GM12878 (cell line): ENCODE results near the gene WNT16. TPM values are rescaled to one million over a fixed set of nuclear protein-coding genes. Genes with fewer than 3 reads are reported as not detected.

Experiments used
- ATAC-seq: fragments of 200-7000 bp; cut with Tn5 transposase; 3 replicates; pipeline ENCODE4 v1.9.1; 2020; ENCODE audit warnings: mild to moderate bottlenecking, moderate library complexity
- BruUV-seq: library from RNA; stranded (reverse); fragments of 400-500 nt; replicated peaks from 2 replicates; lab custom pipeline; 2021; lab: Mats Ljungman, UMichigan
- CTCF ChIA-PET: fragments of 300-600 bp; sonication (Branson Sonifier 250); formaldehyde crosslinking; extraction: SDS; loops from one replicate; lab custom pipeline; 2021; ENCODE audit warnings: inconsistent platforms; lab: Yijun Ruan, JAX
- POLR2A ChIA-PET: fragments of 350-600 bp; formaldehyde crosslinking; extraction: SDS; loops from one replicate; lab custom pipeline; 2021; ENCODE audit warnings: inconsistent platforms; lab: Charles Lee
- RAD21 ChIA-PET: fragments of 300-600 bp; sonication (Branson Sonifier 250); formaldehyde crosslinking; loops from one replicate; lab custom pipeline; 2023; ENCODE audit warnings: antibody characterized with exemption; ENCODE audit not compliant: unreplicated experiment; lab: Charles Lee
- SMC1A ChIA-PET: fragments of 300-600 bp; sonication (Branson Sonifier 250); formaldehyde crosslinking; loops from one replicate; lab custom pipeline; 2023; ENCODE audit not compliant: unreplicated experiment, uncharacterized antibody; lab: Charles Lee
- DNase-seq: peaks from one replicate; pipeline ENCODE4 v3.0.0-alpha.2; 2011; ENCODE audit warnings: low read depth, low spot score
- FAIRE-seq: peaks from 3 replicates; lab custom pipeline; 2011; peaks lifted over from hg19 to GRCh38; lab: Jason Lieb, UNC
- H2AFZ ChIP-seq: 2 replicates; pipeline ENCODE4 v1.6.0; 2011; ENCODE audit warnings: low read depth, low read length, control low read depth; ENCODE audit not compliant: control insufficient read depth
- H3K27ac ChIP-seq: 2 replicates; pipeline ENCODE4 v1.5.1; 2011; ENCODE audit warnings: control low read depth; ENCODE audit not compliant: control insufficient read depth, insufficient read depth
- H3K27me3 ChIP-seq, 2 experiments: replicated peaks in 1 of 2; 2 replicates each; pipeline versions ENCODE4 v1.6.0 to v1.6.1; 2011; ENCODE audit warnings: low read length in 1 of 2; ENCODE audit not compliant: control insufficient read depth in 2 of 2, insufficient read depth in 2 of 2
- H3K36me3 ChIP-seq, 2 experiments: 2 replicates each; pipeline ENCODE4 v1.5.1; 2011; ENCODE audit warnings: low read length in 1 of 2; ENCODE audit not compliant: control insufficient read depth in 2 of 2, insufficient read depth in 2 of 2
- H3K4me1 ChIP-seq: 2 replicates; pipeline ENCODE4 v1.6.1; 2011; ENCODE audit warnings: mild to moderate bottlenecking, low read length, moderate library complexity, mixed read lengths; ENCODE audit not compliant: control insufficient read depth, insufficient read depth
- H3K4me2 ChIP-seq: 2 replicates; pipeline ENCODE4 v1.6.0; 2011; ENCODE audit warnings: control low read depth; ENCODE audit not compliant: control insufficient read depth, insufficient read depth
- H3K4me3 ChIP-seq: fragments of 200-600 bp; sonication (generic); 2 replicates; pipeline ENCODE4 v1.5.1; 2016
- H3K79me2 ChIP-seq: 2 replicates; pipeline ENCODE4 v1.6.0; 2011; ENCODE audit warnings: low read length; ENCODE audit not compliant: control insufficient read depth, insufficient read depth
- H3K9ac ChIP-seq: 2 replicates; pipeline ENCODE4 v1.8.0; 2011; ENCODE audit warnings: low read length, control low read depth, mixed read lengths; ENCODE audit not compliant: control insufficient read depth, insufficient read depth
- H3K9me3 ChIP-seq: replicated peaks from 3 replicates; pipeline ENCODE4 v1.5.1; 2011; ENCODE audit warnings: mild to moderate bottlenecking, low read length; ENCODE audit not compliant: control insufficient read depth, insufficient read depth
- H4K20me1 ChIP-seq: 2 replicates; pipeline ENCODE4 v1.6.0; 2011; ENCODE audit not compliant: control insufficient read depth, insufficient read depth
- EP300 ChIP-seq, 2 experiments: fragments of 150-350 bp in 1 of 2; IDR thresholded peaks; 2 replicates each; pipeline ENCODE4 v1.6.1; 2011 to 2012; ENCODE audit warnings: low read depth in 2 of 2, low read length in 2 of 2, borderline replicate concordance in 1 of 2, improper control_type of control experiment in 1 of 2, inconsistent platforms in 1 of 2; ENCODE audit not compliant: control insufficient read depth in 1 of 2
- IKZF1 ChIP-seq: fragments of 450-650 bp; conservative IDR thresholded peaks from 2 replicates; pipeline ENCODE4 v1.6.1; 2017; ENCODE audit warnings: antibody characterized with exemption, mild to moderate bottlenecking
- IKZF2 ChIP-seq, 2 experiments: fragments of 450-650 bp; IDR thresholded peaks; 2 replicates each; pipeline ENCODE4 v1.6.1; 2017; ENCODE audit warnings: mild to moderate bottlenecking in 2 of 2, moderate library complexity in 2 of 2
- MEF2A ChIP-seq: IDR thresholded peaks from 2 replicates; pipeline ENCODE4 v1.6.1; 2011; ENCODE audit warnings: low read depth, mild to moderate bottlenecking, low read length, moderate library complexity; ENCODE audit not compliant: insufficient read depth
- MTA2 ChIP-seq: fragments of 450-650 bp; IDR thresholded peaks from 2 replicates; pipeline ENCODE4 v1.6.1; 2016; ENCODE audit warnings: low read depth, mild to moderate bottlenecking, moderate library complexity
- MYC ChIP-seq: IDR thresholded peaks from 2 replicates; pipeline ENCODE4 v1.6.1; 2011; ENCODE audit warnings: mild to moderate bottlenecking, low read length, moderate library complexity, inconsistent platforms; ENCODE audit not compliant: insufficient read depth, insufficient replicate concordance, insufficient read length, severe bottlenecking
- NFYB ChIP-seq: IDR thresholded peaks from 2 replicates; pipeline ENCODE4 v1.6.1; 2011; ENCODE audit warnings: low read depth, mild to moderate bottlenecking, low read length, improper control_type of control experiment, moderate library complexity; ENCODE audit not compliant: insufficient read depth
- NR2C2 ChIP-seq: IDR thresholded peaks from 2 replicates; pipeline ENCODE4 v1.6.1; 2011; ENCODE audit warnings: borderline replicate concordance, low read depth; ENCODE audit not compliant: control insufficient read depth, insufficient read length
- SMC3 ChIP-seq: IDR thresholded peaks from 2 replicates; pipeline ENCODE4 v1.6.1; 2011; ENCODE audit warnings: low read length, improper control_type of control experiment, borderline replicate concordance
- SRF ChIP-seq, 2 experiments: IDR thresholded peaks; 2 replicates each; pipeline ENCODE4 v1.6.1; 2011; ENCODE audit warnings: low read depth in 2 of 2, low read length in 2 of 2, mild to moderate bottlenecking in 1 of 2, moderate library complexity in 1 of 2
- SUPT20H ChIP-seq: IDR thresholded peaks from 2 replicates; pipeline ENCODE4 v1.6.1; 2011; ENCODE audit warnings: low read depth, mild to moderate bottlenecking, low read length, moderate library complexity, borderline replicate concordance; ENCODE audit not compliant: control insufficient read depth
- ZBED1 ChIP-seq: IDR thresholded peaks from 2 replicates; pipeline ENCODE4 v1.6.1; 2016; ENCODE audit warnings: borderline replicate concordance
- WGBS: methylation state at CpG from one replicate; pipeline ENCODE4 v1.1.6; 2016; ENCODE audit warnings: low lambda C conversion rate; ENCODE audit not compliant: insufficient replicate concordance, insufficient coverage; ENCODE audit errors: missing lambda C conversion rate; 5-methylcytosine and 5-hydroxymethylcytosine counted together
- in situ Hi-C: fragments of 300-500 bp; cut with MboI; formaldehyde crosslinking; loops from 9 replicates; pipeline ENCODE4 v1.14.3; 2018; ENCODE audit warnings: mixed read lengths
- intact Hi-C: fragments of 100-400 bp; cut with micrococcal nuclease; formaldehyde crosslinking; loops from one replicate; pipeline ENCODE4 v1.14.2; 2022; ENCODE audit not compliant: unreplicated experiment
- polyA plus RNA-seq, 11 experiments: library from polyadenylated mRNA; depleted of rRNA in 4 of 11; unstranded in 6 of 11; stranded (reverse) in 5 of 11; fragments of >200 nt; fragmentation: Nextera tagmentation in 4 of 11; fragmentation: Illumina TruSeq in 1 of 11; extraction: Ambion mirVana in 4 of 11; extraction: Trizol in 1 of 11; gene quantifications; 1 replicate in 1 of 11; 2 replicates in 10 of 11; pipeline versions ENCODE4 v1.2.1 to v1.2.3, GENCODE V29; 2011 to 2016; ENCODE audit warnings: inconsistent platforms in 2 of 11, missing spikeins in 2 of 11, low read depth in 1 of 11
- total RNA-seq, 4 experiments: library from RNA; depleted of rRNA in 3 of 4; stranded (reverse); fragments of >200 nt in 3 of 4; fragmentation: Illumina TruSeq in 1 of 4; extraction: Trizol in 1 of 4; gene quantifications; 2 replicates each; pipeline versions ENCODE4 v1.2.1 to v1.2.3, GENCODE V29; 2013 to 2021
- TF ChIP-seq, protein P1 (sequence below): fragments of 150-350 bp; IDR thresholded peaks from 2 replicates; pipeline ENCODE4 v1.6.1; 2016; ENCODE audit warnings: low read depth, low read length
- TF ChIP-seq, protein P2 (sequence below): IDR thresholded peaks from 2 replicates; pipeline ENCODE4 v1.6.1; 2011; ENCODE audit warnings: mild to moderate bottlenecking, low read depth, low read length, moderate library complexity; ENCODE audit not compliant: insufficient replicate concordance
- TF ChIP-seq, protein P3 (sequence below): fragments of 450-650 bp; formaldehyde crosslinking; IDR thresholded peaks from 2 replicates; pipeline ENCODE4 v1.4.0; 2022; ENCODE audit warnings: mild to moderate bottlenecking, moderate library complexity

WNT16 gene
- total and polyA plus RNA-seq, 10 of the 15 experiments (the other 5 are each of a cell fraction or from before 2014, with no cell fraction given): 0.05 to 0.11 (median 0.06) TPM; not detected in 5

DNA sequence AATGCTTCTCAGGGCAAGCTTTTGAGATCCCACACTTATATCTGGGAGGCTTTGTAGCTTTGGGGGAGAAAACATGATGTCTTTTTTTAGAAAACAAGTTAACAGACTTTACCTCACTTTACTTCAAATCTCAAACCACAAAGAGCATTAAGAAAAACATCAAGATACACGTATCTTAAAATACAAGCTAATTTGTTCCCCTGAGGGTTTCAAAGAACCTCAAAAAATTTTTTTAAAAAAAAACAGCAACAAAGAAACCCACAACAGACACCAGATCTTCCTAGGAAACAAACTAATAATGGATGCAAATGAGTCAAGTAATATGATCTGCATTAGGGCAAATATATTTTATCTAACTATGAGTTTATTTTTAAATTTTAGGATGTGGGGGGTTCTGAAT lies 42.6 kb downstream of the WNT16 start:
- intact Hi-C loops: no loop called here
- ChIA-PET CTCF (interaction anchor here (0.7 to 8.9 kb wide), 7 partner anchors 15 to 180 kb away, joined by 3 to 181 read pairs (median 29); partner anchors contain the start of gene FAM3C), POLR2A (interaction anchor here (1.4 to 5.8 kb wide), 6 partner anchors 9 to 159 kb away, joined by 3 to 81 read pairs (median 13); partner anchors contain the start of gene FAM3C), SMC1A (interaction anchor here (0.8 to 9.4 kb wide), 8 partner anchors 14 to 177 kb away, joined by 3 to 281 read pairs (median 18); partner anchors contain the start of gene FAM3C), RAD21 (interaction anchor here (1.4 to 11.8 kb wide), 8 partner anchors 9 to 206 kb away, joined by 5 to 272 read pairs (median 14); partner anchors contain the start of gene FAM3C)
- no peak for ATAC-seq
- H3K4me3 ChIP-seq: no peak overlapping the region
- BruUV-seq: no TSS peak
- in situ Hi-C loops: no loop called here
- no peak overlapping the region for H2AFZ ChIP-seq
- 0 out of 2 replicates have a peak overlapping the region, but pooled peaks have one; percentile 35 for H3K4me2 ChIP-seq
- H4K20me1 ChIP-seq: no peaks in the 10 kb centered on the region
- no peak for FAIRE-seq
- H3K79me2 ChIP-seq: peaks cover 2% of the 10 kb centered on the region
- no peak overlapping the region for H3K9ac ChIP-seq
- no peak for DNase-seq
- no peak overlapping the region for H3K27ac ChIP-seq
- no peaks in the 10 kb centered on the region for H3K27me3 ChIP-seq
- H3K36me3 ChIP-seq: peaks cover 1 to 8% of the 10 kb centered on the region in 2 experiments
- 0% methylated on average over 1 of the region's 1 CpG for WGBS
- peaks cover 32% of the 10 kb centered on the region for H3K4me1 ChIP-seq
- H3K9me3 ChIP-seq: no peaks in the 10 kb centered on the region
- TF ChIP-seq, protein P1, sequence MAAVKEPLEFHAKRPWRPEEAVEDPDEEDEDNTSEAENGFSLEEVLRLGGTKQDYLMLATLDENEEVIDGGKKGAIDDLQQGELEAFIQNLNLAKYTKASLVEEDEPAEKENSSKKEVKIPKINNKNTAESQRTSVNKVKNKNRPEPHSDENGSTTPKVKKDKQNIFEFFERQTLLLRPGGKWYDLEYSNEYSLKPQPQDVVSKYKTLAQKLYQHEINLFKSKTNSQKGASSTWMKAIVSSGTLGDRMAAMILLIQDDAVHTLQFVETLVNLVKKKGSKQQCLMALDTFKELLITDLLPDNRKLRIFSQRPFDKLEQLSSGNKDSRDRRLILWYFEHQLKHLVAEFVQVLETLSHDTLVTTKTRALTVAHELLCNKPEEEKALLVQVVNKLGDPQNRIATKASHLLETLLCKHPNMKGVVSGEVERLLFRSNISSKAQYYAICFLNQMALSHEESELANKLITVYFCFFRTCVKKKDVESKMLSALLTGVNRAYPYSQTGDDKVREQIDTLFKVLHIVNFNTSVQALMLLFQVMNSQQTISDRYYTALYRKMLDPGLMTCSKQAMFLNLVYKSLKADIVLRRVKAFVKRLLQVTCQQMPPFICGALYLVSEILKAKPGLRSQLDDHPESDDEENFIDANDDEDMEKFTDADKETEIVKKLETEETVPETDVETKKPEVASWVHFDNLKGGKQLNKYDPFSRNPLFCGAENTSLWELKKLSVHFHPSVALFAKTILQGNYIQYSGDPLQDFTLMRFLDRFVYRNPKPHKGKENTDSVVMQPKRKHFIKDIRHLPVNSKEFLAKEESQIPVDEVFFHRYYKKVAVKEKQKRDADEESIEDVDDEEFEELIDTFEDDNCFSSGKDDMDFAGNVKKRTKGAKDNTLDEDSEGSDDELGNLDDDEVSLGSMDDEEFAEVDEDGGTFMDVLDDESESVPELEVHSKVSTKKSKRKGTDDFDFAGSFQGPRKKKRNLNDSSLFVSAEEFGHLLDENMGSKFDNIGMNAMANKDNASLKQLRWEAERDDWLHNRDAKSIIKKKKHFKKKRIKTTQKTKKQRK: no peak
- TF ChIP-seq, protein P2, sequence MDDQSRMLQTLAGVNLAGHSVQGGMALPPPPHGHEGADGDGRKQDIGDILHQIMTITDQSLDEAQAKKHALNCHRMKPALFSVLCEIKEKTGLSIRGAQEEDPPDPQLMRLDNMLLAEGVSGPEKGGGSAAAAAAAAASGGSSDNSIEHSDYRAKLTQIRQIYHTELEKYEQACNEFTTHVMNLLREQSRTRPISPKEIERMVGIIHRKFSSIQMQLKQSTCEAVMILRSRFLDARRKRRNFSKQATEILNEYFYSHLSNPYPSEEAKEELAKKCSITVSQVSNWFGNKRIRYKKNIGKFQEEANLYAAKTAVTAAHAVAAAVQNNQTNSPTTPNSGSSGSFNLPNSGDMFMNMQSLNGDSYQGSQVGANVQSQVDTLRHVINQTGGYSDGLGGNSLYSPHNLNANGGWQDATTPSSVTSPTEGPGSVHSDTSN: no peak
- TF ChIP-seq MTA2 (peak; percentile 80), SMC3 (no peak), EP300 (IDR thresholded peaks at IDR 0.05; ENCODE audit: borderline replicate concordance in 1 of 2, control insufficient read depth in 1 of 2, low read depth in 2 of 2, low read length in 2 of 2) (peak in 1 of 2 experiments; percentile 89; a peak in 2 of 4 replicates), ZBED1 (no peak), SRF (IDR thresholded peaks at IDR 0.05; ENCODE audit: low read depth in 2 of 2, low read length in 2 of 2) (no peak), SUPT20H (no peak), MEF2A (peak; percentile 21; the same call in 1 of the 2 replicates), MYC (no peak), IKZF2 (IDR thresholded peaks at IDR 0.05) (no peak), NR2C2 (no peak), IKZF1 (no peak), NFYB (no peak)
- TF ChIP-seq, protein P3, sequence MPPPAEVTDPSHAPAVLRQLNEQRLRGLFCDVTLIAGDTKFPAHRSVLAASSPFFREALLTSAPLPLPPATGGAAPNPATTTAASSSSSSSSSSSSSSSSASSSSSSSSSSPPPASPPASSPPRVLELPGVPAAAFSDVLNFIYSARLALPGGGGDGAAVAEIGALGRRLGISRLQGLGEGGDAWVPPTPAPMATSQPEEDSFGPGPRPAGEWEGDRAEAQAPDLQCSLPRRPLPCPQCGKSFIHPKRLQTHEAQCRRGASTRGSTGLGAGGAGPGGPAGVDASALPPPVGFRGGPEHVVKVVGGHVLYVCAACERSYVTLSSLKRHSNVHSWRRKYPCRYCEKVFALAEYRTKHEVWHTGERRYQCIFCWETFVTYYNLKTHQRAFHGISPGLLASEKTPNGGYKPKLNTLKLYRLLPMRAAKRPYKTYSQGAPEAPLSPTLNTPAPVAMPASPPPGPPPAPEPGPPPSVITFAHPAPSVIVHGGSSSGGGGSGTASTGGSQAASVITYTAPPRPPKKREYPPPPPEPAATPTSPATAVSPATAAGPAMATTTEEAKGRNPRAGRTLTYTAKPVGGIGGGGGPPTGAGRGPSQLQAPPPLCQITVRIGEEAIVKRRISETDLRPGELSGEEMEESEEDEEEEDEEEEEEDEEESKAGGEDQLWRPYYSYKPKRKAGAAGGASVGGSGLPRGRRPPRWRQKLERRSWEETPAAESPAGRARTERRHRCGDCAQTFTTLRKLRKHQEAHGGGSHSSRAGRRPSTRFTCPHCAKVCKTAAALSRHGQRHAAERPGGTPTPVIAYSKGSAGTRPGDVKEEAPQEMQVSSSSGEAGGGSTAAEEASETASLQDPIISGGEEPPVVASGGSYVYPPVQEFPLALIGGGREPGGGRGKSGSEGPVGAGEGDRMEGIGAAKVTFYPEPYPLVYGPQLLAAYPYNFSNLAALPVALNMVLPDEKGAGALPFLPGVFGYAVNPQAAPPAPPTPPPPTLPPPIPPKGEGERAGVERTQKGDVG (CRISPR knock-in tag): no peak
